DND-41 (cell line): ENCODE measurements around the gene IFNA21.
"Not testable (repeated sequence)": the region's sequence is repeated elsewhere in the genome, so short reads cannot be mapped to it uniquely, and the experiment has no call there.

Experiments
- EZH2 ChIP-seq: IDR thresholded peaks from 3 replicates; pipeline ENCODE4 v1.6.1; 2012; ENCODE audit warnings: borderline replicate concordance, low read depth, mild to moderate bottlenecking, moderate library complexity, low read length, inconsistent platforms; ENCODE audit not compliant: severe bottlenecking
- TF ChIP-seq, protein P1 (sequence below): IDR thresholded peaks from 2 replicates; pipeline ENCODE4 v1.5.1; 2012; ENCODE audit warnings: borderline replicate concordance, low read length, moderate library complexity, mild to moderate bottlenecking; ENCODE audit not compliant: poor library complexity, severe bottlenecking; ENCODE audit errors: extremely low read depth

DNA sequence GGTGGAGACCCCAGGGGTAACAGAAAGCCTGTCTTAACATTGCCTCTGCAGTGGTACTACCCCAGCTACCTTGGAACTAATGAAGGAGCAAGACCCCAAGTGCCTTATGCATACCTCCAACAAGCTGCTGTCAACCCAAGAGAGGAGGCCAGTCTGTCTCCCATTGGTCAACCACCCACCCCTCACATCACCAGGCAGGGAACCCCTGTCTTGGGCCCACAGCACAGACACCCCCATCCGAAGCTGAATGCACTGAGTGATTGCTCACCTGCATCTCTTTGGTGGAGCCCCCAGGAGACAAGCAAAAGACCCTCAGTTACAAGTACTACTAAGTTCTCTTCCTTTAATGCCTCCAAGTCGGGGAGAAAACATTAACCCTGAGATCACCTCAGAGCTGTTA lies 45.7 kb upstream of the IFNA21 start:
- TF ChIP-seq, protein P1, sequence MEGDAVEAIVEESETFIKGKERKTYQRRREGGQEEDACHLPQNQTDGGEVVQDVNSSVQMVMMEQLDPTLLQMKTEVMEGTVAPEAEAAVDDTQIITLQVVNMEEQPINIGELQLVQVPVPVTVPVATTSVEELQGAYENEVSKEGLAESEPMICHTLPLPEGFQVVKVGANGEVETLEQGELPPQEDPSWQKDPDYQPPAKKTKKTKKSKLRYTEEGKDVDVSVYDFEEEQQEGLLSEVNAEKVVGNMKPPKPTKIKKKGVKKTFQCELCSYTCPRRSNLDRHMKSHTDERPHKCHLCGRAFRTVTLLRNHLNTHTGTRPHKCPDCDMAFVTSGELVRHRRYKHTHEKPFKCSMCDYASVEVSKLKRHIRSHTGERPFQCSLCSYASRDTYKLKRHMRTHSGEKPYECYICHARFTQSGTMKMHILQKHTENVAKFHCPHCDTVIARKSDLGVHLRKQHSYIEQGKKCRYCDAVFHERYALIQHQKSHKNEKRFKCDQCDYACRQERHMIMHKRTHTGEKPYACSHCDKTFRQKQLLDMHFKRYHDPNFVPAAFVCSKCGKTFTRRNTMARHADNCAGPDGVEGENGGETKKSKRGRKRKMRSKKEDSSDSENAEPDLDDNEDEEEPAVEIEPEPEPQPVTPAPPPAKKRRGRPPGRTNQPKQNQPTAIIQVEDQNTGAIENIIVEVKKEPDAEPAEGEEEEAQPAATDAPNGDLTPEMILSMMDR = not testable (repeated sequence)
- TF ChIP-seq EZH2 = not testable (repeated sequence)
